ENCODE results near the gene LRRC73.
"Not testable (repeated sequence)": the region's sequence is repeated elsewhere in the genome, so short reads cannot be mapped to it uniquely, and the experiment has no call there.

LRRC73 gene

GRCh38 chr6:43459535-43459934 lies 50.6 kb downstream of the LRRC73 start:
- DNase-seq: no peak

DNA sequence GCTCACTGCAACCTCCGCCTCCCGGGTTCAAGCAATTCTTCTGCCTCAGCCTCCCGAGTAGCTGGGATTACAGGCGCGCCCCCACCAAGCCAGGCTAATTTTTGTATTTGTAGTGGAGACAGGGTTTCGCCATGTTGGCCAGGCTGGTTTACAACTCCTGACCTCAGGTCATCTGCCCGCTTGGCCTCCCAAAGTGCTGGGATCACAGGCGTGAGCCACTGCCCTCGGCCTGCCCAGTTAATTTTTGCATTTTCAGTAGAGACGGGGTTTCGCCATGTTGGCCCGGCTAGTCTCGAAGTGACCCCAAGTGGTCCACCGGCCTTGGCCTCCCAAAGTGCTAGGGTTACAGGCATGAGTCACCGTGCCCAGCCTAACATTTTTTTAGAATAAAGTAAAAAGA lies 52.0 kb downstream of the LRRC73 start:
- not testable (repeated sequence) for DNase-seq

DNA sequence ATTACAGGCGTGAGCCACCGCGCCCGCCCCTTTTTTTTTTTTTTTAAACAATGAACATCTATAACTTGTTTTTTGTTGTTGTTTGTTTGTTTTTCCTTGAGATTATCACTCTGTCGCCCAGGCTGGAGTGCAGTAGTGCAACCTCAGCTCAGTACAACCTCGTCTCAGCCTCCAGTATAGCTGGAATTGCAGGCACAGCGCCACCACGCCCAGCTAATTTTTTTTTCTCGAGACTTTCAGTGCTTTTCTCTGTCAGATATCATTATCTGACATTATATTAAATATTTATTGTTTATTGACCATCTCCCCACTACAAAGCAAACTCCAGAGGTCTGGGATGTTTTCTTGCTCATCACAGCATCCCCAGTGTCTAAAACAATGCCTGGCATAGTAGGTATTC lies 52.5 kb downstream of the LRRC73 start:
- DNase-seq: no peak

All from kidney glomerular epithelial cell (primary cell).